Measurements from ENCODE around the gene UQCC3.

DNA sequence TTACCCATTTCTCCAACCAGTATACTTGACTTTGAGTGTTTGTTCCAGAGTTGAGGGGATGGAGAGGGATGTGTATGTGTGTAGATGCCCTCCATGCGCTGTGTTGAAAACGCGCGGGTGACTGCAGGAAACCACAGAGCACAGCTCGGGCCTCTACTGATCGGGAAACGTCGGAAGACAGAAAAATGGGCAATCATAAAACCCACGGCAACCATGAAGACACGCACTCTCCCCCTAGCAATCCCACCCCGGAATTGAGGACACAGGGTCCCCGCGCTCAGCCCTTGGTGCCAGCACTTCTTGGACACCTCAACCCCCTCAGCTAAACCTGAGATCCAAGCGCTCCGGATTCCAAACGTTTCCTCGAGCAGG, 251 bp upstream of the UQCC3 start:
- TF ChIP-seq, protein P1, sequence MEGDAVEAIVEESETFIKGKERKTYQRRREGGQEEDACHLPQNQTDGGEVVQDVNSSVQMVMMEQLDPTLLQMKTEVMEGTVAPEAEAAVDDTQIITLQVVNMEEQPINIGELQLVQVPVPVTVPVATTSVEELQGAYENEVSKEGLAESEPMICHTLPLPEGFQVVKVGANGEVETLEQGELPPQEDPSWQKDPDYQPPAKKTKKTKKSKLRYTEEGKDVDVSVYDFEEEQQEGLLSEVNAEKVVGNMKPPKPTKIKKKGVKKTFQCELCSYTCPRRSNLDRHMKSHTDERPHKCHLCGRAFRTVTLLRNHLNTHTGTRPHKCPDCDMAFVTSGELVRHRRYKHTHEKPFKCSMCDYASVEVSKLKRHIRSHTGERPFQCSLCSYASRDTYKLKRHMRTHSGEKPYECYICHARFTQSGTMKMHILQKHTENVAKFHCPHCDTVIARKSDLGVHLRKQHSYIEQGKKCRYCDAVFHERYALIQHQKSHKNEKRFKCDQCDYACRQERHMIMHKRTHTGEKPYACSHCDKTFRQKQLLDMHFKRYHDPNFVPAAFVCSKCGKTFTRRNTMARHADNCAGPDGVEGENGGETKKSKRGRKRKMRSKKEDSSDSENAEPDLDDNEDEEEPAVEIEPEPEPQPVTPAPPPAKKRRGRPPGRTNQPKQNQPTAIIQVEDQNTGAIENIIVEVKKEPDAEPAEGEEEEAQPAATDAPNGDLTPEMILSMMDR (IDR thresholded peaks at IDR 0.05): no peak
- no peak for TF ChIP-seq ZFX (IDR thresholded peaks at IDR 0.05; ENCODE audit: borderline replicate concordance)

Data from 22Rv1 (cell line).